ENCODE data around the gene CAPN5. TPM values are rescaled to one million over a fixed set of nuclear protein-coding genes. Genes with fewer than 3 reads are reported as not detected.

Gene CAPN5
- total and polyA plus RNA-seq, 2 of the 8 experiments (the other 6 are each of a cell fraction or from before 2014, with no cell fraction given), result 21.5 to 22.4 TPM

GRCh38 chr11:77152846-77153245, 86.1 kb downstream of the CAPN5 start:
- ChIA-PET CTCF (ENCODE audit: partially characterized antibody) (interaction anchor here (1.1 to 16.2 kb wide), 6 partner anchors 12 to 114 kb away, joined by 3 to 104 read pairs (median 4); partner anchors contain the start of gene MYO7A), POLR2A (ENCODE audit: partially characterized antibody) (no interaction called here)
- H3K9me3 ChIP-seq (ENCODE audit: insufficient read depth in 2 of 2, low read depth in 1 of 2, low read length in 1 of 2), result no peaks in the 10 kb centered on the region
- H3K36me3 ChIP-seq (ENCODE audit: control insufficient read depth in 2 of 4, insufficient read depth in 4 of 4, low read length in 3 of 4), result no peaks in the 10 kb centered on the region; a peak in 1 of 8 replicates
- H3K23ac ChIP-seq (ENCODE audit: insufficient read length), result no peak overlapping the region
- H4K5ac ChIP-seq (ENCODE audit: insufficient read length, low read depth, low read length), result no peak overlapping the region
- H3K4me3 ChIP-seq (ENCODE audit: extremely low read depth in 1 of 4, insufficient read depth in 2 of 4, low read depth in 3 of 4, low read length in 4 of 4), result no peak overlapping the region
- H4K20me1 ChIP-seq (replicated peaks in 1 of 2; ENCODE audit: control insufficient read depth in 1 of 2, insufficient read depth in 2 of 2, low read length in 2 of 2), result no peaks in the 10 kb centered on the region
- H3K14ac ChIP-seq (ENCODE audit: insufficient read length), result no peak overlapping the region
- H3K4me1 ChIP-seq (replicated peaks in 1 of 4; ENCODE audit: control insufficient read depth in 3 of 4, insufficient read depth in 4 of 4, low read length in 3 of 4), result peaks cover 0 to 4% (median 3%) of the 10 kb centered on the region in 4 experiments; a peak in 6 of 7 replicates
- H2AFZ ChIP-seq (ENCODE audit: low read length), result no peak overlapping the region
- no peak overlapping the region for H4K8ac ChIP-seq (ENCODE audit: extremely low read depth, insufficient read depth, low read length)
- no peaks in the 10 kb centered on the region for H3K79me1 ChIP-seq (ENCODE audit: low read depth, low read length)
- H3K27ac ChIP-seq (ENCODE audit: low read depth, low read length), result no peak overlapping the region
- H2BK15ac ChIP-seq (ENCODE audit: low read length), result no peak overlapping the region
- H3K23me2 ChIP-seq (ENCODE audit: low read depth, low read length), result peaks cover 4% of the 10 kb centered on the region; the same call in 1 of the 2 replicates
- H2BK120ac ChIP-seq (replicated peaks; ENCODE audit: low read depth, low read length), result no peak overlapping the region
- H3K27me3 ChIP-seq (replicated peaks in 1 of 4; ENCODE audit: control insufficient read depth in 3 of 4, extremely low read depth in 1 of 4, insufficient read depth in 3 of 4, low read length in 3 of 4), result no peaks in the 10 kb centered on the region
- no peak overlapping the region for H3K4ac ChIP-seq (replicated peaks; ENCODE audit: insufficient read length, low read depth, low read length)
- H2AK5ac ChIP-seq (ENCODE audit: low read depth, low read length), result no peak overlapping the region
- 83% methylated on average over 6 of the region's 6 CpGs; no CpG with 5 or more reads in 1 of the 2 experiments for WGBS, 2 experiments (ENCODE audit: extremely low coverage in 1 of 2, insufficient coverage in 1 of 2, insufficient read length in 1 of 2, insufficient replicate concordance in 2 of 2, low coverage in 1 of 2, low lambda C conversion rate in 2 of 2, missing lambda C conversion rate in 1 of 2)
- DNase-seq (ENCODE audit: low read depth in 1 of 2, low spot score in 2 of 2) (no peak), FAIRE-seq (no peak)
- no peak overlapping the region for H2BK20ac ChIP-seq (ENCODE audit: low read length)
- no peak overlapping the region for H3K4me2 ChIP-seq (ENCODE audit: insufficient read depth in 1 of 2, low read depth in 2 of 2, low read length in 2 of 2)
- H2BK5ac ChIP-seq (ENCODE audit: low read depth, low read length), result no peak overlapping the region
- TF ChIP-seq RBBP5 (IDR thresholded peaks at IDR 0.05; ENCODE audit: borderline replicate concordance, low read depth, low read length), result no peak
- no peak for TF ChIP-seq ATF2 (IDR thresholded peaks at IDR 0.05; ENCODE audit: low read length)
- TF ChIP-seq CEBPB (IDR thresholded peaks at IDR 0.05; ENCODE audit: low read depth, low read length), result no peak
- TF ChIP-seq CREB1 (IDR thresholded peaks at IDR 0.05), result no peak
- TF ChIP-seq EGR1 (IDR thresholded peaks at IDR 0.05; ENCODE audit: borderline replicate concordance, low read depth, low read length), result no peak
- no peak for TF ChIP-seq NANOG (IDR thresholded peaks at IDR 0.05; ENCODE audit: insufficient read depth, low read depth, low read length, poor library complexity, severe bottlenecking)
- no peak for TF ChIP-seq MAX (IDR thresholded peaks at IDR 0.05)
- H4K91ac ChIP-seq (replicated peaks; ENCODE audit: insufficient read length, low read length), result no peak overlapping the region
- no peak overlapping the region for H3K9ac ChIP-seq (replicated peaks in 1 of 4; ENCODE audit: extremely low read depth in 1 of 4, low read depth in 3 of 4, low read length in 3 of 4)
- H3K56ac ChIP-seq (replicated peaks; ENCODE audit: insufficient read length, low read depth, low read length), result no peak overlapping the region
- H2BK12ac ChIP-seq (ENCODE audit: low read depth, low read length), result no peak overlapping the region
- no peaks in the 10 kb centered on the region for H3K79me2 ChIP-seq (ENCODE audit: control insufficient read depth in 1 of 2, insufficient read depth in 2 of 2, low read length in 2 of 2)
- no peak overlapping the region for H3K18ac ChIP-seq (ENCODE audit: extremely low read depth, low read length)
